H1 (cell line): ENCODE data around the gene CES4A. TPM values are rescaled to one million over a fixed set of nuclear protein-coding genes. Genes with fewer than 3 reads are reported as not detected.

Experiments used
- CTCF ChIA-PET: fragments of 300-600 bp; sonication (Branson Sonifier 250); formaldehyde crosslinking; loops from one replicate; lab custom pipeline; 2021; ENCODE audit not compliant: partially characterized antibody; lab: Charles Lee
- POLR2A ChIA-PET: fragments of 300-600 bp; sonication (Branson Sonifier 250); formaldehyde crosslinking; loops from one replicate; lab custom pipeline; 2021; ENCODE audit warnings: inconsistent platforms; ENCODE audit not compliant: partially characterized antibody; lab: Charles Lee
- DNase-seq, 2 experiments: peaks; one replicate each; pipeline versions ENCODE4 v3.0.0 to v3.0.0-alpha.2; 2010 to 2022; ENCODE audit warnings: low spot score in 2 of 2, low read depth in 1 of 2, mixed read lengths in 1 of 2
- FAIRE-seq: peaks from 2 replicates; lab custom pipeline; 2011; peaks lifted over from hg19 to GRCh38; lab: Jason Lieb, UNC
- H2AFZ ChIP-seq: 2 replicates; pipeline ENCODE4 v1.8.1; 2012; ENCODE audit warnings: low read length, inconsistent platforms
- H2AK5ac ChIP-seq: 2 replicates; pipeline ENCODE4 v1.6.1; 2013; ENCODE audit warnings: low read depth, low read length
- H2BK120ac ChIP-seq: replicated peaks from 2 replicates; pipeline ENCODE3; 2013; ENCODE audit warnings: low read depth, low read length, inconsistent platforms
- H2BK12ac ChIP-seq: 2 replicates; pipeline ENCODE4 v1.6.1; 2013; ENCODE audit warnings: low read depth, low read length
- H2BK15ac ChIP-seq: 2 replicates; pipeline ENCODE4 v1.6.1; 2013; ENCODE audit warnings: low read length
- H2BK20ac ChIP-seq: 2 replicates; pipeline ENCODE4 v1.6.1; 2013; ENCODE audit warnings: low read length
- H2BK5ac ChIP-seq: 2 replicates; pipeline ENCODE4 v1.6.1; 2013; ENCODE audit warnings: low read depth, low read length
- H3K14ac ChIP-seq: 2 replicates; pipeline ENCODE4 v1.6.1; 2013; ENCODE audit warnings: inconsistent platforms; ENCODE audit not compliant: insufficient read length
- H3K18ac ChIP-seq: 2 replicates; pipeline ENCODE4 v1.6.1; 2013; ENCODE audit warnings: low read length; ENCODE audit errors: extremely low read depth
- H3K23ac ChIP-seq: 2 replicates; pipeline ENCODE4 v1.6.1; 2013; ENCODE audit warnings: inconsistent platforms; ENCODE audit not compliant: insufficient read length
- H3K23me2 ChIP-seq: 2 replicates; pipeline ENCODE4 v1.6.1; 2013; ENCODE audit warnings: low read depth, low read length
- H3K27ac ChIP-seq: 2 replicates; pipeline ENCODE4 v1.6.1; 2011; ENCODE audit warnings: low read depth, low read length, inconsistent platforms
- H3K27me3 ChIP-seq, 4 experiments: replicated peaks in 1 of 4; 1 replicate in 1 of 4; 2 replicates in 3 of 4; pipeline versions ENCODE4 v1.6.1 to v1.8.1; 2011 to 2013; ENCODE audit warnings: low read length in 3 of 4, mild to moderate bottlenecking in 3 of 4, inconsistent platforms in 2 of 4, mixed read lengths in 2 of 4, moderate library complexity in 1 of 4; ENCODE audit not compliant: control insufficient read depth in 3 of 4, insufficient read depth in 3 of 4; ENCODE audit errors: extremely low read depth in 1 of 4
- H3K36me3 ChIP-seq, 4 experiments: 2 replicates each; pipeline versions ENCODE4 v1.6.1 to v1.8.1; 2011 to 2013; ENCODE audit warnings: mild to moderate bottlenecking in 4 of 4, low read length in 3 of 4, moderate library complexity in 2 of 4, control low read depth in 1 of 4, inconsistent platforms in 1 of 4; ENCODE audit not compliant: insufficient read depth in 4 of 4, control insufficient read depth in 2 of 4
- H3K4ac ChIP-seq: replicated peaks from 2 replicates; pipeline ENCODE3; 2013; ENCODE audit warnings: low read length, low read depth, mixed read lengths, inconsistent platforms; ENCODE audit not compliant: insufficient read length
- H3K4me1 ChIP-seq, 4 experiments: replicated peaks in 1 of 4; 1 replicate in 1 of 4; 2 replicates in 3 of 4; pipeline versions ENCODE4 v1.6.1 to v1.8.1; 2011 to 2013; ENCODE audit warnings: low read length in 3 of 4, inconsistent platforms in 2 of 4, mixed read lengths in 1 of 4; ENCODE audit not compliant: insufficient read depth in 4 of 4, control insufficient read depth in 3 of 4
- H3K4me2 ChIP-seq, 2 experiments: 2 replicates each; pipeline versions ENCODE4 v1.6.1 to v1.8.1; 2011 to 2013; ENCODE audit warnings: low read depth in 2 of 2, low read length in 2 of 2, control low read depth in 1 of 2, inconsistent platforms in 1 of 2, mild to moderate bottlenecking in 1 of 2; ENCODE audit not compliant: insufficient read depth in 1 of 2
- H3K4me3 ChIP-seq, 4 experiments: fragments of 200-600, 300-600 bp in 1 of 4; sonication (generic), shearing (Covaris generic), sonication (Bioruptor Twin) in 1 of 4; 2 replicates each; pipeline versions ENCODE4 v1.5.1 to v1.8.1; 2011 to 2016; ENCODE audit warnings: low read length in 4 of 4, low read depth in 3 of 4, control low read depth in 2 of 4, inconsistent platforms in 2 of 4, mild to moderate bottlenecking in 2 of 4, mixed read lengths in 1 of 4, moderate library complexity in 1 of 4; ENCODE audit not compliant: insufficient read depth in 2 of 4; ENCODE audit errors: extremely low read depth in 1 of 4
- H3K56ac ChIP-seq: replicated peaks from 2 replicates; pipeline ENCODE3; 2013; ENCODE audit warnings: low read depth, mild to moderate bottlenecking, mixed read lengths, low read length, inconsistent platforms; ENCODE audit not compliant: insufficient read length
- H3K79me1 ChIP-seq: 2 replicates; pipeline ENCODE4 v1.6.1; 2013; ENCODE audit warnings: low read depth, low read length, control low read depth
- H3K79me2 ChIP-seq, 2 experiments: 2 replicates each; pipeline versions ENCODE4 v1.6.1 to v1.8.1; 2012 to 2013; ENCODE audit warnings: low read length in 2 of 2, mild to moderate bottlenecking in 2 of 2, inconsistent platforms in 1 of 2; ENCODE audit not compliant: insufficient read depth in 2 of 2, control insufficient read depth in 1 of 2
- H3K9ac ChIP-seq, 4 experiments: replicated peaks in 1 of 4; 1 replicate in 1 of 4; 2 replicates in 3 of 4; pipeline versions ENCODE4 v1.6.1 to v1.8.1; 2011 to 2013; ENCODE audit warnings: low read depth in 3 of 4, low read length in 3 of 4, control low read depth in 2 of 4, mild to moderate bottlenecking in 2 of 4, moderate library complexity in 2 of 4, inconsistent platforms in 1 of 4; ENCODE audit errors: extremely low read depth in 1 of 4
- H3K9me3 ChIP-seq, 2 experiments: 2 replicates each; pipeline versions ENCODE4 v1.6.1 to v1.8.1; 2012 to 2013; ENCODE audit warnings: mild to moderate bottlenecking in 2 of 2, moderate library complexity in 2 of 2, control low read depth in 1 of 2, inconsistent platforms in 1 of 2, low read depth in 1 of 2, low read length in 1 of 2, mixed read lengths in 1 of 2; ENCODE audit not compliant: insufficient read depth in 2 of 2
- H4K20me1 ChIP-seq, 2 experiments: replicated peaks in 1 of 2; 2 replicates each; pipeline versions ENCODE3 to v1.8.1; 2011 to 2013; ENCODE audit warnings: inconsistent platforms in 2 of 2, low read length in 2 of 2, mild to moderate bottlenecking in 1 of 2; ENCODE audit not compliant: insufficient read depth in 2 of 2, control insufficient read depth in 1 of 2
- H4K5ac ChIP-seq: 2 replicates; pipeline ENCODE4 v1.6.1; 2013; ENCODE audit warnings: low read length, low read depth, mixed read lengths, inconsistent platforms; ENCODE audit not compliant: insufficient read length
- H4K8ac ChIP-seq: 2 replicates; pipeline ENCODE4 v1.8.0; 2013; ENCODE audit warnings: mild to moderate bottlenecking, moderate library complexity, low read length, inconsistent platforms; ENCODE audit not compliant: insufficient read depth; ENCODE audit errors: extremely low read depth
- H4K91ac ChIP-seq: replicated peaks from 2 replicates; pipeline ENCODE3; 2013; ENCODE audit warnings: low read length, mixed read lengths, inconsistent platforms; ENCODE audit not compliant: insufficient read length
- BRCA1 ChIP-seq: IDR thresholded peaks from 2 replicates; pipeline ENCODE4 v1.6.1; 2012; ENCODE audit warnings: low read depth, low read length, improper control_type of control experiment
- CHD1 ChIP-seq: IDR thresholded peaks from 2 replicates; pipeline ENCODE4 v1.6.1; 2012; ENCODE audit warnings: low read depth, low read length, improper control_type of control experiment
- EGR1 ChIP-seq: IDR thresholded peaks from 2 replicates; pipeline ENCODE4 v1.6.1; 2011; ENCODE audit warnings: low read depth, low read length, borderline replicate concordance
- EP300 ChIP-seq, 2 experiments: IDR thresholded peaks; 1 replicate in 1 of 2; 2 replicates in 1 of 2; pipeline ENCODE4 v1.6.1; 2011 to 2012; ENCODE audit warnings: low read depth in 2 of 2, low read length in 2 of 2, mild to moderate bottlenecking in 2 of 2, borderline replicate concordance in 1 of 2, inconsistent platforms in 1 of 2, moderate library complexity in 1 of 2
- RXRA ChIP-seq: IDR thresholded peaks from 2 replicates; pipeline ENCODE4 v1.6.1; 2011; ENCODE audit warnings: low read depth, mild to moderate bottlenecking, low read length, moderate library complexity; ENCODE audit not compliant: insufficient read depth
- SIX5 ChIP-seq: IDR thresholded peaks from 2 replicates; pipeline ENCODE4 v1.6.1; 2011; ENCODE audit warnings: mild to moderate bottlenecking, low read depth, low read length
- SUZ12 ChIP-seq: fragments of 200-600 bp; sonication (generic); IDR thresholded peaks from 2 replicates; pipeline ENCODE4 v1.6.1; 2012; ENCODE audit warnings: mild to moderate bottlenecking, inconsistent platforms, low read length, moderate library complexity, mixed read lengths
- TAF7 ChIP-seq: optimal IDR thresholded peaks from 2 replicates; pipeline ENCODE3; 2011; ENCODE audit warnings: low read depth, mild to moderate bottlenecking, inconsistent platforms, low read length, moderate library complexity, borderline replicate concordance
- TBP ChIP-seq: IDR thresholded peaks from 2 replicates; pipeline ENCODE4 v1.6.1; 2011; ENCODE audit warnings: low read depth, low read length, improper control_type of control experiment
- WGBS, 2 experiments: shearing (Covaris generic) in 1 of 2; methylation state at CpG; one replicate each; pipeline versions ENCODE4 v1.1.6 to v1.1.7; 2013 to 2015; ENCODE audit warnings: low lambda C conversion rate in 2 of 2, mixed read lengths in 2 of 2, inconsistent platforms in 1 of 2, low coverage in 1 of 2, missing lambda C conversion rate in 1 of 2; ENCODE audit not compliant: insufficient replicate concordance in 2 of 2, insufficient coverage in 1 of 2, insufficient read length in 1 of 2; ENCODE audit errors: extremely low coverage in 1 of 2, missing lambda C conversion rate in 1 of 2; 5-methylcytosine and 5-hydroxymethylcytosine counted together
- polyA plus RNA-seq, 7 experiments: library from polyadenylated mRNA; depleted of rRNA in 3 of 7; stranded (reverse) in 5 of 7; unstranded in 2 of 7; fragments of >200 nt in 5 of 7; fragments of 200-250 nt in 2 of 7; gene quantifications; 1 replicate in 5 of 7; 2 replicates in 1 of 7; 4 replicates in 1 of 7; pipeline versions ENCODE4 v1.2.1 to v1.2.3, GENCODE V29; 2011 to 2013; ENCODE audit warnings: missing spikeins in 2 of 7, mixed read lengths in 2 of 7
- total RNA-seq: library from RNA; stranded (reverse); fragmentation: NEBNext Ultra II Directional; extraction: Animal tissue kit (Norgen Biotek cat#: 25700); gene quantifications from 2 replicates; pipeline ENCODE4 v1.2.1, GENCODE V29; 2021
- TF ChIP-seq, protein P1 (sequence below): IDR thresholded peaks from 2 replicates; pipeline ENCODE4 v1.6.1; 2012; ENCODE audit warnings: inconsistent platforms

Gene CES4A
- total and polyA plus RNA-seq, 2 of the 8 experiments (the other 6 are each of a cell fraction or from before 2014, with no cell fraction given) = 0.93 to 1.5 TPM

- no peaks in the 10 kb centered on the region for H3K9me3 ChIP-seq
- 0 out of 2 replicates have a peak overlapping the region, but pooled peaks have one; percentile 39 for H4K8ac ChIP-seq
- no peak overlapping the region for H4K91ac ChIP-seq
- no peak overlapping the region for H3K23ac ChIP-seq
- no peak overlapping the region for H3K27ac ChIP-seq
- H2BK20ac ChIP-seq = no peak overlapping the region
- no peaks in the 10 kb centered on the region for H3K4me1 ChIP-seq
- no peak overlapping the region for H3K4ac ChIP-seq
- no peak overlapping the region for H3K4me2 ChIP-seq
- TF ChIP-seq TAF7 = no peak
- no peak for TF ChIP-seq RXRA
- TF ChIP-seq EGR1 = no peak
- no peak for TF ChIP-seq CHD1
- no peak for TF ChIP-seq EP300 (IDR thresholded peaks at IDR 0.05; ENCODE audit: borderline replicate concordance in 1 of 2, low read depth in 2 of 2, low read length in 2 of 2)
- TF ChIP-seq BRCA1 = no peak
- no peak for TF ChIP-seq SUZ12
- TF ChIP-seq, protein P1, sequence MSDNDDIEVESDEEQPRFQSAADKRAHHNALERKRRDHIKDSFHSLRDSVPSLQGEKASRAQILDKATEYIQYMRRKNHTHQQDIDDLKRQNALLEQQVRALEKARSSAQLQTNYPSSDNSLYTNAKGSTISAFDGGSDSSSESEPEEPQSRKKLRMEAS = no peak
- TF ChIP-seq TBP = no peak
- no peak for TF ChIP-seq SIX5
- no peak overlapping the region for H3K14ac ChIP-seq
- CTCF ChIA-PET = interaction anchor here (0.6 to 5.2 kb wide), 13 partner anchors 11 to 393 kb away, joined by 3 to 37 read pairs (median 4); no protein-coding TSS in a partner anchor
- H3K4me3 ChIP-seq = no peak overlapping the region
- H3K23me2 ChIP-seq = no peaks in the 10 kb centered on the region
- POLR2A ChIA-PET = interaction anchor here (0.8 kb wide), 2 partner anchors 107 to 143 kb away, joined by 3 read pairs; partner anchors contain the start of gene B3GNT9
- no peak overlapping the region for H4K5ac ChIP-seq
- FAIRE-seq (no peak), DNase-seq (no peak)
- H3K79me2 ChIP-seq = no peaks in the 10 kb centered on the region
- no peaks in the 10 kb centered on the region for H3K79me1 ChIP-seq
- H3K56ac ChIP-seq = no peak overlapping the region
- no peak overlapping the region for H2AFZ ChIP-seq
- H2BK5ac ChIP-seq = no peak overlapping the region
- no peak overlapping the region for H2AK5ac ChIP-seq
- H2BK12ac ChIP-seq = no peak overlapping the region
- H3K18ac ChIP-seq = no peak overlapping the region
- WGBS, 2 experiments = 90% methylated on average over 12 of the region's 12 CpGs; no CpG with 5 or more reads in 1 of the 2 experiments
- H3K27me3 ChIP-seq = peaks cover 0 to 12% (median 8%) of the 10 kb centered on the region in 4 experiments; a peak in 5 of 7 replicates
- no peak overlapping the region for H3K9ac ChIP-seq
- no peak overlapping the region for H2BK120ac ChIP-seq
- H4K20me1 ChIP-seq = peaks cover 0 to 2% of the 10 kb centered on the region in 2 experiments
- no peaks in the 10 kb centered on the region for H3K36me3 ChIP-seq
- H2BK15ac ChIP-seq = no peak overlapping the region
Measured at GRCh38 chr16:67006930-67007658, 18.7 kb downstream of the CES4A start.
